Neural cell (in vitro differentiated cells): ENCODE results near the gene HEXIM2.
A peak's percentile ranks its signal among the peaks of the same experiment; 100 is the strongest.

Experiments
- EP300 ChIP-seq: fragments of 450-650 bp; conservative IDR thresholded peaks from 2 replicates; pipeline ENCODE4 v1.6.1; 2014; ENCODE audit warnings: antibody characterized with exemption, mild to moderate bottlenecking, moderate library complexity; ENCODE audit not compliant: poor library complexity, severe bottlenecking
- EZH2 ChIP-seq: fragments of 200-600, 300-800 bp; shearing (Covaris generic), sonication (generic); IDR thresholded peaks from 2 replicates; pipeline ENCODE4 v1.6.1; 2014; ENCODE audit warnings: antibody characterized with exemption, low read length, borderline replicate concordance, mild to moderate bottlenecking; ENCODE audit not compliant: insufficient read depth, poor library complexity, severe bottlenecking
- MXI1 ChIP-seq: fragments of 450-650 bp; conservative IDR thresholded peaks from 2 replicates; pipeline ENCODE4 v1.6.1; 2014; ENCODE audit warnings: antibody characterized with exemption, mild to moderate bottlenecking; ENCODE audit not compliant: poor library complexity, severe bottlenecking
- POLR2AphosphoS5 ChIP-seq: IDR thresholded peaks from 2 replicates; pipeline ENCODE4 v1.6.1; 2012
- RAD21 ChIP-seq: fragments of 450-650 bp; conservative IDR thresholded peaks from 2 replicates; pipeline ENCODE4 v1.6.1; 2014; ENCODE audit warnings: antibody characterized with exemption, mild to moderate bottlenecking, moderate library complexity
- SMC3 ChIP-seq: fragments of 450-650 bp; conservative IDR thresholded peaks from 2 replicates; pipeline ENCODE4 v1.6.1; 2014; ENCODE audit warnings: antibody characterized with exemption, mild to moderate bottlenecking, moderate library complexity; ENCODE audit not compliant: poor library complexity
- TAF1 ChIP-seq: IDR thresholded peaks from 2 replicates; pipeline ENCODE4 v1.6.1; 2012; ENCODE audit warnings: low read depth
- TF ChIP-seq, protein P1 (sequence below): fragments of 450-650 bp; IDR thresholded peaks from 2 replicates; pipeline ENCODE4 v1.5.1; 2014; ENCODE audit warnings: antibody characterized with exemption, mild to moderate bottlenecking, moderate library complexity; ENCODE audit not compliant: poor library complexity, severe bottlenecking
- TF ChIP-seq, protein P2 (sequence below): IDR thresholded peaks from 2 replicates; pipeline ENCODE4 v1.6.1; 2012; ENCODE audit warnings: borderline replicate concordance

DNA sequence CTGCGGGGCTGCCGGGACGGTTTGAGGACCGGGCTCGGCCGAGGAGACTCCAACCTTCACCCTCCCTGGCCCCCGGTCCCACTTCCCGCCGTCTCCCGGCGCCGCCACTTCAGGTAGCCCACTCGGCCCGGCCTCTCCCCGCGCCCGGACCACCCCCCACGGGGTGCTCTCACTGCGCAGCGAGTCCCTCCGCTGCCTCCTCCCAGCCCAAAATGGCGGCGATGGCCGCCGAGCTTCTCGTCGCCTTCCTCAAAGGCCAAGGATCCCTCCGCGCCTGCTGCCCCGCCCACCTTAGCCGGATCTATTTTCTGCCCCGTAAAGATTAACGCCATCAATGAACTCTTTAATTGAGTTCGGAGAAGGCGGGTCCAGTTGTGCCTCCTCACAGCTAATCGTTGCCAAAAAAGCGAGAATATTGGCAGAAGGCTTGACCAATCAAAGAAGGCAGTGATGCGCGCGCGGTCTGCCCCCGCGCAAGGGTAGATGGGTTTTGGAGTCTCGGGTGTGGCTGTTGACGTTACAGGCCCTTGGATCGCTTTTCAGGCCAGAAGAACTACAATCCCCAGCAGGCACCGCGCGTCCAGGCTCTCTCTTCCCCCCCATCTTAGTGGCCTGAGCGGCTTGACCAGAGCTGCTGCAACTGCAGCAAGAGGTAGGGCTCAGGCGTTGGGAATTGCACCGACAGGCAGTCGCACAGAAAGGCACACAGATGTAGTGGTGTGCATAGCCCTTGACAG, at the start of gene HEXIM2:
- TF ChIP-seq, protein P1, sequence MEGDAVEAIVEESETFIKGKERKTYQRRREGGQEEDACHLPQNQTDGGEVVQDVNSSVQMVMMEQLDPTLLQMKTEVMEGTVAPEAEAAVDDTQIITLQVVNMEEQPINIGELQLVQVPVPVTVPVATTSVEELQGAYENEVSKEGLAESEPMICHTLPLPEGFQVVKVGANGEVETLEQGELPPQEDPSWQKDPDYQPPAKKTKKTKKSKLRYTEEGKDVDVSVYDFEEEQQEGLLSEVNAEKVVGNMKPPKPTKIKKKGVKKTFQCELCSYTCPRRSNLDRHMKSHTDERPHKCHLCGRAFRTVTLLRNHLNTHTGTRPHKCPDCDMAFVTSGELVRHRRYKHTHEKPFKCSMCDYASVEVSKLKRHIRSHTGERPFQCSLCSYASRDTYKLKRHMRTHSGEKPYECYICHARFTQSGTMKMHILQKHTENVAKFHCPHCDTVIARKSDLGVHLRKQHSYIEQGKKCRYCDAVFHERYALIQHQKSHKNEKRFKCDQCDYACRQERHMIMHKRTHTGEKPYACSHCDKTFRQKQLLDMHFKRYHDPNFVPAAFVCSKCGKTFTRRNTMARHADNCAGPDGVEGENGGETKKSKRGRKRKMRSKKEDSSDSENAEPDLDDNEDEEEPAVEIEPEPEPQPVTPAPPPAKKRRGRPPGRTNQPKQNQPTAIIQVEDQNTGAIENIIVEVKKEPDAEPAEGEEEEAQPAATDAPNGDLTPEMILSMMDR, result no peak
- no peak for TF ChIP-seq RAD21
- TF ChIP-seq, protein P2, sequence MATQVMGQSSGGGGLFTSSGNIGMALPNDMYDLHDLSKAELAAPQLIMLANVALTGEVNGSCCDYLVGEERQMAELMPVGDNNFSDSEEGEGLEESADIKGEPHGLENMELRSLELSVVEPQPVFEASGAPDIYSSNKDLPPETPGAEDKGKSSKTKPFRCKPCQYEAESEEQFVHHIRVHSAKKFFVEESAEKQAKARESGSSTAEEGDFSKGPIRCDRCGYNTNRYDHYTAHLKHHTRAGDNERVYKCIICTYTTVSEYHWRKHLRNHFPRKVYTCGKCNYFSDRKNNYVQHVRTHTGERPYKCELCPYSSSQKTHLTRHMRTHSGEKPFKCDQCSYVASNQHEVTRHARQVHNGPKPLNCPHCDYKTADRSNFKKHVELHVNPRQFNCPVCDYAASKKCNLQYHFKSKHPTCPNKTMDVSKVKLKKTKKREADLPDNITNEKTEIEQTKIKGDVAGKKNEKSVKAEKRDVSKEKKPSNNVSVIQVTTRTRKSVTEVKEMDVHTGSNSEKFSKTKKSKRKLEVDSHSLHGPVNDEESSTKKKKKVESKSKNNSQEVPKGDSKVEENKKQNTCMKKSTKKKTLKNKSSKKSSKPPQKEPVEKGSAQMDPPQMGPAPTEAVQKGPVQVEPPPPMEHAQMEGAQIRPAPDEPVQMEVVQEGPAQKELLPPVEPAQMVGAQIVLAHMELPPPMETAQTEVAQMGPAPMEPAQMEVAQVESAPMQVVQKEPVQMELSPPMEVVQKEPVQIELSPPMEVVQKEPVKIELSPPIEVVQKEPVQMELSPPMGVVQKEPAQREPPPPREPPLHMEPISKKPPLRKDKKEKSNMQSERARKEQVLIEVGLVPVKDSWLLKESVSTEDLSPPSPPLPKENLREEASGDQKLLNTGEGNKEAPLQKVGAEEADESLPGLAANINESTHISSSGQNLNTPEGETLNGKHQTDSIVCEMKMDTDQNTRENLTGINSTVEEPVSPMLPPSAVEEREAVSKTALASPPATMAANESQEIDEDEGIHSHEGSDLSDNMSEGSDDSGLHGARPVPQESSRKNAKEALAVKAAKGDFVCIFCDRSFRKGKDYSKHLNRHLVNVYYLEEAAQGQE, result peak; percentile 83
- TF ChIP-seq MXI1, result peak; percentile 45
- TF ChIP-seq POLR2AphosphoS5, result peak; percentile 97
- TF ChIP-seq EZH2, result no peak
- TF ChIP-seq EP300, result peak; percentile 67
- peak; percentile 99 for TF ChIP-seq TAF1
- TF ChIP-seq SMC3, result no peak
